Measurements from ENCODE around the gene ATG9A.
A peak's percentile ranks its signal among the peaks of the same experiment; 100 is the strongest.

Gene ATG9A

GRCh38 chr2:219250049-219250781, 20.8 kb upstream of the ATG9A start:
- CTCF ChIA-PET = interaction anchor here (0.8 to 10.2 kb wide), 8 partner anchors 11 to 96 kb away, joined by 3 to 116 read pairs (median 3); partner anchors contain the start of gene DNAJB2
- DNase-seq (ENCODE audit: extremely low spot score) = no peak
- POLR2A ChIA-PET = interaction anchor here (1.3 to 1.9 kb wide), 2 partner anchors 12 to 29 kb away, joined by 6 to 11 read pairs; partner anchors contain the start of gene DNAJB2
- TF ChIP-seq CTCF (IDR thresholded peaks at IDR 0.05; ENCODE audit: control extremely low read depth, extremely low read depth, low read depth, missing control alignments) = no peak

- ChIA-PET POLR2A (interaction anchor here (0.8 to 1.9 kb wide), 5 partner anchors 9 to 73 kb away, joined by 4 to 11 read pairs (median 5); partner anchors contain the start of genes ANKZF1, ATG9A, CNPPD1 and DNAJB2), CTCF (interaction anchor here (0.8 to 10.2 kb wide), 11 partner anchors 10 to 95 kb away, joined by 3 to 116 read pairs (median 3); partner anchors contain the start of gene DNAJB2)
- no peak for TF ChIP-seq CTCF (IDR thresholded peaks at IDR 0.05; ENCODE audit: control extremely low read depth, extremely low read depth, low read depth, missing control alignments)
- DNase-seq (ENCODE audit: extremely low spot score) = peak; percentile 70
Observed at GRCh38 chr2:219249203-219249980, 20.0 kb upstream of the ATG9A start.

GRCh38 chr2:219248845-219249202, 19.4 kb upstream of the ATG9A start:
- ChIA-PET POLR2A (interaction anchor here (0.8 to 1.9 kb wide), 6 partner anchors 9 to 72 kb away, joined by 4 to 11 read pairs (median 6); partner anchors contain the start of genes ANKZF1, ATG9A, CNPPD1 and DNAJB2), CTCF (interaction anchor here (1.1 to 10.2 kb wide), 10 partner anchors 11 to 78 kb away, joined by 3 to 116 read pairs (median 5); partner anchors contain the start of genes DNAJB2 and SLC23A3)
- no peak for DNase-seq (ENCODE audit: extremely low spot score)
- TF ChIP-seq CTCF (IDR thresholded peaks at IDR 0.05; ENCODE audit: control extremely low read depth, extremely low read depth, low read depth, missing control alignments) = no peak

GRCh38 chr2:219247678-219248642, 18.5 kb upstream of the ATG9A start:
- POLR2A ChIA-PET = interaction anchor here (1.1 to 1.4 kb wide), 2 partner anchors 19 to 31 kb away, joined by 5 to 6 read pairs; partner anchors contain the start of genes ANKZF1, ATG9A and DNAJB2
- CTCF ChIA-PET = interaction anchor here (1.3 to 10.2 kb wide), 6 partner anchors 13 to 77 kb away, joined by 5 to 116 read pairs (median 9); partner anchors contain the start of genes DNAJB2 and SLC23A3
- TF ChIP-seq CTCF (IDR thresholded peaks at IDR 0.05; ENCODE audit: control extremely low read depth, extremely low read depth, low read depth, missing control alignments) = no peak
- DNase-seq (ENCODE audit: extremely low spot score) = no peak

- no peak for TF ChIP-seq CTCF (IDR thresholded peaks at IDR 0.05; ENCODE audit: control extremely low read depth, extremely low read depth, low read depth, missing control alignments)
- POLR2A ChIA-PET = no interaction called here
- DNase-seq (ENCODE audit: extremely low spot score) = no peak
- CTCF ChIA-PET = interaction anchor here (1.1 to 2.7 kb wide), 4 partner anchors 8 to 67 kb away, joined by 3 to 16 read pairs (median 9); partner anchors contain the start of gene TUBA4A
Observed at GRCh38 chr2:219246559-219246958, 17.1 kb upstream of the ATG9A start.
